HepG2 (cell line): Measurements from ENCODE around the gene NPPC. TPM values are rescaled to one million over a fixed set of nuclear protein-coding genes. Genes with fewer than 3 reads are reported as not detected.

Experiments used
- CCDC6 ChIP-seq: sonication (generic); formaldehyde crosslinking; IDR thresholded peaks from 2 replicates; pipeline ENCODE4 v1.8.1; 2022; ENCODE audit warnings: mild to moderate bottlenecking, missing genetic modification reagents, moderate library complexity
- HOXA9 ChIP-seq: sonication (generic); formaldehyde crosslinking; IDR thresholded peaks from 2 replicates; pipeline ENCODE4 v1.8.1; 2022; ENCODE audit warnings: missing genetic modification reagents, mild to moderate bottlenecking, moderate library complexity, borderline replicate concordance
- TEAD2 ChIP-seq: sonication (generic); formaldehyde crosslinking; IDR thresholded peaks from 2 replicates; pipeline ENCODE4 v1.9.0; 2021; ENCODE audit warnings: missing genetic modification reagents
- XRCC5 ChIP-seq: fragments of 200-400 bp; formaldehyde crosslinking; optimal IDR thresholded peaks from 2 replicates; pipeline ENCODE3; 2017; ENCODE audit warnings: mild to moderate bottlenecking, low read length
- ZNF160 ChIP-seq: sonication (generic); formaldehyde crosslinking; IDR thresholded peaks from 2 replicates; pipeline ENCODE4 v1.8.0; 2022; ENCODE audit warnings: mild to moderate bottlenecking, inconsistent platforms, missing genetic modification reagents
- ZNF225 ChIP-seq: sonication (generic); formaldehyde crosslinking; IDR thresholded peaks from 2 replicates; pipeline ENCODE4 v1.4.0; 2020; ENCODE audit warnings: mild to moderate bottlenecking, missing genetic modification reagents
- ZSCAN22 ChIP-seq: sonication (generic); formaldehyde crosslinking; IDR thresholded peaks from 2 replicates; pipeline ENCODE4 v1.4.0; 2020; ENCODE audit warnings: mild to moderate bottlenecking, missing genetic modification reagents
- ZSCAN29 ChIP-seq: sonication (generic); formaldehyde crosslinking; conservative IDR thresholded peaks from 2 replicates; pipeline ENCODE4 v1.4.0; 2020; ENCODE audit warnings: mild to moderate bottlenecking, missing genetic modification reagents
- ZXDC ChIP-seq: sonication (generic); formaldehyde crosslinking; IDR thresholded peaks from 2 replicates; pipeline ENCODE4 v1.5.0; 2020; ENCODE audit warnings: mild to moderate bottlenecking, missing genetic modification reagents
- polyA plus RNA-seq, 8 experiments: library from polyadenylated mRNA; depleted of rRNA in 3 of 8; stranded (reverse) in 7 of 8; unstranded in 1 of 8; fragments of >200 nt; fragmentation: Illumina TruSeq in 4 of 8; extraction: Trizol in 4 of 8; gene quantifications; 2 replicates each; pipeline versions ENCODE4 v1.2.1 to v1.2.3, GENCODE V29; 2011 to 2016; ENCODE audit warnings: low read depth in 4 of 8, missing spikeins in 1 of 8, mixed read lengths in 1 of 8; ENCODE audit not compliant: insufficient read depth in 1 of 8
- total RNA-seq, 5 experiments: library from RNA; depleted of rRNA; stranded (reverse); fragments of >200 nt; fragmentation: Illumina TruSeq; extraction: Trizol; gene quantifications; 2 replicates each; pipeline ENCODE4 v1.2.3, GENCODE V29; 2016; ENCODE audit warnings: low read depth in 1 of 5
- TF ChIP-seq, protein P1 (sequence below), 2 experiments: fragments of 450-650 bp in 1 of 2; sonication (generic) in 1 of 2; formaldehyde crosslinking in 1 of 2; IDR thresholded peaks; 2 replicates each; pipeline versions ENCODE4 v1.6.1 to v1.8.0; 2016 to 2022; ENCODE audit warnings: antibody characterized with exemption in 1 of 2, mild to moderate bottlenecking in 1 of 2, missing genetic modification reagents in 1 of 2
- TF ChIP-seq, protein P2 (sequence below): sonication (generic); formaldehyde crosslinking; IDR thresholded peaks from 2 replicates; pipeline ENCODE4 v1.5.0; 2020; ENCODE audit warnings: mild to moderate bottlenecking, missing genetic modification reagents, borderline replicate concordance

Gene NPPC
- total and polyA plus RNA-seq, 2 of the 13 experiments (the other 11 are each of a cell fraction or from before 2014, with no cell fraction given): 0.11 TPM; not detected in 1

- peak; percentile 55; the same call in 1 of the 2 replicates for TF ChIP-seq ZNF225 (CRISPR knock-in tag)
- TF ChIP-seq, protein P1, sequence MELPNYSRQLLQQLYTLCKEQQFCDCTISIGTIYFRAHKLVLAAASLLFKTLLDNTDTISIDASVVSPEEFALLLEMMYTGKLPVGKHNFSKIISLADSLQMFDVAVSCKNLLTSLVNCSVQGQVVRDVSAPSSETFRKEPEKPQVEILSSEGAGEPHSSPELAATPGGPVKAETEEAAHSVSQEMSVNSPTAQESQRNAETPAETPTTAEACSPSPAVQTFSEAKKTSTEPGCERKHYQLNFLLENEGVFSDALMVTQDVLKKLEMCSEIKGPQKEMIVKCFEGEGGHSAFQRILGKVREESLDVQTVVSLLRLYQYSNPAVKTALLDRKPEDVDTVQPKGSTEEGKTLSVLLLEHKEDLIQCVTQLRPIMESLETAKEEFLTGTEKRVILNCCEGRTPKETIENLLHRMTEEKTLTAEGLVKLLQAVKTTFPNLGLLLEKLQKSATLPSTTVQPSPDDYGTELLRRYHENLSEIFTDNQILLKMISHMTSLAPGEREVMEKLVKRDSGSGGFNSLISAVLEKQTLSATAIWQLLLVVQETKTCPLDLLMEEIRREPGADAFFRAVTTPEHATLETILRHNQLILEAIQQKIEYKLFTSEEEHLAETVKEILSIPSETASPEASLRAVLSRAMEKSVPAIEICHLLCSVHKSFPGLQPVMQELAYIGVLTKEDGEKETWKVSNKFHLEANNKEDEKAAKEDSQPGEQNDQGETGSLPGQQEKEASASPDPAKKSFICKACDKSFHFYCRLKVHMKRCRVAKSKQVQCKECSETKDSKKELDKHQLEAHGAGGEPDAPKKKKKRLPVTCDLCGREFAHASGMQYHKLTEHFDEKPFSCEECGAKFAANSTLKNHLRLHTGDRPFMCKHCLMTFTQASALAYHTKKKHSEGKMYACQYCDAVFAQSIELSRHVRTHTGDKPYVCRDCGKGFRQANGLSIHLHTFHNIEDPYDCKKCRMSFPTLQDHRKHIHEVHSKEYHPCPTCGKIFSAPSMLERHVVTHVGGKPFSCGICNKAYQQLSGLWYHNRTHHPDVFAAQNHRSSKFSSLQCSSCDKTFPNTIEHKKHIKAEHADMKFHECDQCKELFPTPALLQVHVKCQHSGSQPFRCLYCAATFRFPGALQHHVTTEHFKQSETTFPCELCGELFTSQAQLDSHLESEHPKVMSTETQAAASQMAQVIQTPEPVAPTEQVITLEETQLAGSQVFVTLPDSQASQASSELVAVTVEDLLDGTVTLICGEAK (IDR thresholded peaks at IDR 0.05): no peak
- TF ChIP-seq, protein P1 (CRISPR knock-in tag; IDR thresholded peaks at IDR 0.05): 0 out of 2 replicates have a peak, but pooled peaks have one; percentile 7
- peak; percentile 79; the same call in 1 of the 2 replicates for TF ChIP-seq HOXA9 (CRISPR knock-in tag)
- TF ChIP-seq, protein P2, sequence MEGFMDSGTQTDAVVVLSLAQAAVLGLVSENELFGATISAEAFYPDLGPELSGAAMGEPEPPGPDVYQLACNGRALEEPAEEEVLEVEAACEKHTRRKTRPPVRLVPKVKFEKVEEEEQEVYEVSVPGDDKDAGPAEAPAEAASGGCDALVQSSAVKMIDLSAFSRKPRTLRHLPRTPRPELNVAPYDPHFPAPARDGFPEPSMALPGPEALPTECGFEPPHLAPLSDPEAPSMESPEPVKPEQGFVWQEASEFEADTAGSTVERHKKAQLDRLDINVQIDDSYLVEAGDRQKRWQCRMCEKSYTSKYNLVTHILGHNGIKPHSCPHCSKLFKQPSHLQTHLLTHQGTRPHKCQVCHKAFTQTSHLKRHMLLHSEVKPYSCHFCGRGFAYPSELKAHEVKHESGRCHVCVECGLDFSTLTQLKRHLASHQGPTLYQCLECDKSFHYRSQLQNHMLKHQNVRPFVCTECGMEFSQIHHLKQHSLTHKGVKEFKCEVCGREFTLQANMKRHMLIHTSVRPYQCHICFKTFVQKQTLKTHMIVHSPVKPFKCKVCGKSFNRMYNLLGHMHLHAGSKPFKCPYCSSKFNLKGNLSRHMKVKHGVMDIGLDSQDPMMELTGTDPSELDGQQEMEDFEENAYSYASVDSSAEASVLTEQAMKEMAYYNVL (CRISPR knock-in tag): no peak
- TF ChIP-seq ZSCAN22: peak; percentile 68; the same call in 1 of the 2 replicates
- TF ChIP-seq XRCC5: peak; percentile 77
- no peak for TF ChIP-seq ZXDC (CRISPR knock-in tag)
- TF ChIP-seq TEAD2 (CRISPR knock-in tag): no peak
- TF ChIP-seq CCDC6 (CRISPR knock-in tag): peak; percentile 73; the same call in 1 of the 2 replicates
- 0 out of 2 replicates have a peak, but pooled peaks have one; percentile 39 for TF ChIP-seq ZSCAN29 (CRISPR knock-in tag)
- 0 out of 2 replicates have a peak, but pooled peaks have one; percentile 51 for TF ChIP-seq ZNF160
These were observed 655 bp downstream of the NPPC start (continued) for GRCh38 chr2:231925303-231926179.
